Adipose tissue (tissue), 3 donors: ENCODE measurements around the gene ACAD10. TPM values are rescaled to one million over a fixed set of nuclear protein-coding genes. Genes with fewer than 3 reads are reported as not detected.

Source experiments
- H3K27ac ChIP-seq: one replicate; pipeline ENCODE4 v1.5.1; 2013; ENCODE audit warnings: low read depth, low read length
- WGBS, 3 donors: extraction: QIAGEN DNeasy Blood & Tissue Kit; methylation state at CpG; one replicate each; pipeline ENCODE4 v1.1.7; 2013; 5-methylcytosine and 5-hydroxymethylcytosine counted together
- polyA plus RNA-seq, 3 donors: library from polyadenylated mRNA; stranded (reverse); fragments of 200-250 nt; gene quantifications; one replicate each; pipeline ENCODE4 v1.2.3, GENCODE V29; 2013
- donor health status: healthy with polysubstance abuse.
- donor health status: Bipolar disorder and iron deficiency.
- donor health status: healthy.

The ACAD10 gene
- polyA plus RNA-seq, 3 donors: 10.6 to 15.1 (median 10.6) TPM

- H3K27ac ChIP-seq: no peak overlapping the region
- 63 to 78% (median 66%) methylated on average over 6 of the region's 6 CpGs for WGBS, 3 donors
Observed at GRCh38 chr12:111764120-111764821, 78.4 kb downstream of the ACAD10 start.

GRCh38 chr12:111766608-111767361, 80.9 kb downstream of the ACAD10 start, which contains the start of gene ALDH2:
ALDH2 (plus strand) TSS chr12:111766933; CDS start chr12:111766983, 50 bp downstream.
- H3K27ac ChIP-seq: no peak within 1 kb of the TSS
- 0 to 1% (median 1%) methylated on average over 70 to 73 of the region's 73 CpGs for WGBS, 3 donors

- 10 to 22% (median 18%) methylated on average over 18 of the region's 18 CpGs for WGBS, 3 donors
Observed at GRCh38 chr12:111767362-111768158, 81.7 kb downstream of the ACAD10 start.

GRCh38 chr12:111768159-111768895, 82.5 kb downstream of the ACAD10 start:
- H3K27ac ChIP-seq: no peak overlapping the region
- WGBS, 3 donors: 83 to 88% (median 83%) methylated on average over 9 of the region's 9 CpGs

More at GRCh38 chr12:111767362-111768158, 81.7 kb downstream of the ACAD10 start:
- no peak overlapping the region for H3K27ac ChIP-seq

- no peak overlapping the region for H3K27ac ChIP-seq
- 79 to 90% (median 87%) methylated on average over 8 of the region's 8 CpGs for WGBS, 3 donors
Observed at GRCh38 chr12:111769599-111769998, 83.7 kb downstream of the ACAD10 start.

GRCh38 chr12:111773801-111774551, 88.1 kb downstream of the ACAD10 start:
- WGBS, 3 donors: 39 to 41% (median 41%) methylated on average over 17 of the region's 17 CpGs
- peak overlapping the region; percentile 55 for H3K27ac ChIP-seq

GRCh38 chr12:111775205-111776193, 89.6 kb downstream of the ACAD10 start:
- H3K27ac ChIP-seq: peak overlapping the region; percentile 73
- 10 to 21% (median 12%) methylated on average over 15 of the region's 15 CpGs for WGBS, 3 donors

GRCh38 chr12:111776836-111777344, 91.0 kb downstream of the ACAD10 start:
- WGBS, 3 donors: 66 to 69% (median 67%) methylated on average over 3 of the region's 3 CpGs
- no peak overlapping the region for H3K27ac ChIP-seq

GRCh38 chr12:111777345-111778045, 91.6 kb downstream of the ACAD10 start:
- H3K27ac ChIP-seq: no peak overlapping the region
- WGBS, 3 donors: 24 to 64% (median 64%) methylated on average over 16 of the region's 16 CpGs

- WGBS, 3 donors: 81 to 90% (median 84%) methylated on average over 10 of the region's 10 CpGs
- no peak overlapping the region for H3K27ac ChIP-seq
Observed at GRCh38 chr12:111780166-111780565, 94.3 kb downstream of the ACAD10 start.

GRCh38 chr12:111780615-111781014, 94.8 kb downstream of the ACAD10 start:
- WGBS, 3 donors: 80 to 97% (median 96%) methylated on average over 5 of the region's 5 CpGs
- no peak overlapping the region for H3K27ac ChIP-seq

GRCh38 chr12:111781085-111781658, 95.3 kb downstream of the ACAD10 start:
- WGBS, 3 donors: 91 to 95% (median 92%) methylated on average over 2 of the region's 2 CpGs
- no peak overlapping the region for H3K27ac ChIP-seq

GRCh38 chr12:111783046-111783445, 97.2 kb downstream of the ACAD10 start:
- no peak overlapping the region for H3K27ac ChIP-seq
- 94 to 96% (median 95%) methylated on average over 17 of the region's 17 CpGs for WGBS, 3 donors

- H3K27ac ChIP-seq: no peak overlapping the region
- WGBS, 3 donors: 94 to 98% (median 95%) methylated on average over 4 of the region's 4 CpGs
Observed at GRCh38 chr12:111784953-111785352, 99.1 kb downstream of the ACAD10 start.

- no peak overlapping the region for H3K27ac ChIP-seq
- 59 to 86% (median 83%) methylated on average over 2 of the region's 2 CpGs for WGBS, 3 donors
Observed at GRCh38 chr12:111785651-111786050, 99.8 kb downstream of the ACAD10 start.
